Measurements from ENCODE around the gene AP1B1. TPM values are rescaled to one million over a fixed set of nuclear protein-coding genes. Genes with fewer than 3 reads are reported as not detected.

AP1B1 gene
- total RNA-seq, 1 donor from 2014 or later, result 25.6 TPM

DNA sequence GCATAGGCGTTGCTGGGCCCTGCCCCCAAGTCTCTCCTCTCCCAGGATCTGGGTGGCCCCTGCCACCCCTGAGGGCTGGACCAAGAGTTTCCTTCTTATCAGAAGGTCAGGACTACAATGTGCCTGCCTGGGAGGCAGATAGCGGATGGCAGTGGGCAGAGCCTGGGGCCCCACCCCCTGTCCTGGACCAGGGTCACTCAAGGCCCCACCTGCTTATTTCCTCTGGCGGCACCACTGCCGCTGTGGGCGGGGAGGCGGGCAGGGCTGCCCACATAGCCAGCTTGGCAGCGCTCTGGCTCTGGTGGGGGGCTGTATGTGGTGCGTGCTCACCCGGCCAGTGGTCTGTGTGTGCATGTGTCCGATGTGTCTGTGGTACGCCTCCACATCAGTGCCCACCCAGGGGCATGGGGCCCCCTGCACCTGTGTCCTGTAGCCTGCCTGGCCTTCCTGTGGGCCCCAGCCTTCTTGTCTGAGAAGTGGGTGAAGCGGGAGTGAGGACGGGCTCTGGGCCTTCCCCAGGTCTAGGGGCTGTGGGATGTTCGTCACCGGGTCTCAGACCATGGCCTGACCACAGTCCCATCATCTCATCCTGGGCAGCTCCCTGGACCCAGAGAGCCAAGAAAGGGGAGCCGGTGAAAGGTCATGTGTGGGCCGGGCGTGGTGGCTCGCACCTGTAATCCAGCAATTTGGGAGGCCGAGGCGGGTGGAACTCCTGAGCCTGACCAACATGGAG lies 78.9 kb downstream of the AP1B1 start:
- intact Hi-C loops (cut with DNase I), result loop anchor here (5.0 kb wide), 1 partner anchor 48 kb away; no protein-coding TSS in a partner anchor
- DNase-seq (peak; percentile 85), ATAC-seq (ENCODE audit: poor library complexity) (peak; percentile 30)

DNA sequence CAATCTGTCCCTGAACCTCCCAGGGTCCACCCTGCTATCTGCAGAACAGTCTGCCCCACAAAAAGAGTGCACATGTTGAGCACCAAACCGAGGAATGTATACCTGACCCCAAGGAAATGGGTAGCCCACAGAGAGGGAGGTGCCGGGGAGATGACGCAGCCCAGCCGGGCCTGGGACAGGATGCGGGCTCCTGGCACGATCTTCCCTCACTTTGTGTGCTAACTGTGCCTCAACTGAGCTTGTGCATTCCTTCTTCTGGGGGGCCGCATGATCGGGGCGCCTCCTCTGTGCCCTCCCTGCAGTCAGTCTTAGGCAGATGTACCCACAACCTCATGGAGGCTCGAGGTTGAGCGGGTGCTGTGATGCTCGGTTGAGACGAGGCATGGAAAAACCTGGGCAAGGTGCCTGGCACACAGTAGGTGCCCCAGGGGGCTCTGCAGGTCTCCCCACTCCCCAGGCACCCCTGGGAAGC lies 79.5 kb downstream of the AP1B1 start:
- ATAC-seq (ENCODE audit: poor library complexity) (no peak), DNase-seq (no peak)
- intact Hi-C loops (cut with DNase I), result loop anchor here (5.0 kb wide), 1 partner anchor 48 kb away; no protein-coding TSS in a partner anchor

DNA sequence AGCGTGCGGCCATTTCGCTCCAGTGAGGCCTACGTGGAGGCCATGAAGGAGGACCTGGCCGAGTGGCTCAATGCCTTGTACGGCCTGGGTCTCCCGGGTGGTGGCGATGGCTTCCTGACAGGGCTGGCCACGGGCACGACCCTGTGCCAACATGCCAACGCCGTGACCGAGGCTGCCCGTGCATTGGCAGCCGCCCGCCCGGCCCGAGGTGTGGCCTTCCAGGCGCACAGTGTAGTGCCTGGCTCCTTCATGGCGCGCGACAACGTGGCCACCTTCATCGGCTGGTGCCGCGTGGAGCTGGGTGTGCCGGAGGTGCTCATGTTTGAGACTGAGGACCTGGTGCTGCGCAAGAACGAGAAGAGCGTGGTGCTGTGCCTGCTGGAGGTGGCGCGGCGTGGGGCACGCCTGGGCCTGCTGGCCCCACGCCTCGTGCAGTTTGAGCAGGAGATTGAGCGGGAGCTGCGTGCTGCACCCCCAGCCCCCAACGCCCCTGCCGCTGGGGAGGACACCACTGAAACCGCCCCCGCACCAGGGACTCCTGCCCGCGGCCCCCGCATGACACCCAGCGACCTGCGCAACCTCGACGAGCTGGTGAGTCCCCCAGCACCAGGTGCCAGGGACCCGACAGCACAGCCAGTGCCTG lies 80.1 kb downstream of the AP1B1 start:
- intact Hi-C loops (cut with DNase I), result loop anchor here (5.0 kb wide), 1 partner anchor 49 kb away; no protein-coding TSS in a partner anchor
- no peak for ATAC-seq (ENCODE audit: poor library complexity)

DNA sequence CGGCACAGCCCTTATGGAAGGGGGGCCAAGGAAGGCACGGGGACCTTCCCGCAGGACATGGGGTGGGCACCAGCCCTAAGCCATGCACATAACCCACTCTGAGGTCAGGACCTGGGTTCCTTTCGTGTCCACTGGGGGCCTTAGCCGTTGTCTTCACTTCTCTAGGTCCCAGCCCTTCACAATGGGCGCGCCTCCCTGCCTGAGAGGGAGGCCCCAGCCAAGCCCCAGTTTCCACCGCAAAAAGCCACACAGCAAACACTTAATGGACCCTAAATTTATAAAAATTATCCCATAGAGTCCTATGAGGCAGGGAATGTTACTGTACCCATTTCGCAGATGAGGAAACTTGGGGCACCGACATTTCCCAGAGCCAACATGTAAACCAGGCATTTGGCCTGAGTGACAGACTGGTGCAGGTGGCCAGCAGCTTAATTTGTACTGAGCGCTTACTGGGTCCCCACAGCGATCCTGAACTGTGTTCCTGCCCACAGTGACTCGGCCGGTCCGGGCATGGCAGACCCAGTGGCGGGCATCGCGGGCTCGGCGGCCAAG lies 80.7 kb downstream of the AP1B1 start:
- ATAC-seq (ENCODE audit: poor library complexity) (no peak), DNase-seq (no peak)
- intact Hi-C loops (cut with DNase I), result loop anchor here (2.0 to 5.0 kb wide), 2 partner anchors 39 to 50 kb away; partner anchors contain the start of gene EWSR1

More for the DNA sequence above, 80.1 kb downstream of the AP1B1 start:
- no peak for DNase-seq

DNA sequence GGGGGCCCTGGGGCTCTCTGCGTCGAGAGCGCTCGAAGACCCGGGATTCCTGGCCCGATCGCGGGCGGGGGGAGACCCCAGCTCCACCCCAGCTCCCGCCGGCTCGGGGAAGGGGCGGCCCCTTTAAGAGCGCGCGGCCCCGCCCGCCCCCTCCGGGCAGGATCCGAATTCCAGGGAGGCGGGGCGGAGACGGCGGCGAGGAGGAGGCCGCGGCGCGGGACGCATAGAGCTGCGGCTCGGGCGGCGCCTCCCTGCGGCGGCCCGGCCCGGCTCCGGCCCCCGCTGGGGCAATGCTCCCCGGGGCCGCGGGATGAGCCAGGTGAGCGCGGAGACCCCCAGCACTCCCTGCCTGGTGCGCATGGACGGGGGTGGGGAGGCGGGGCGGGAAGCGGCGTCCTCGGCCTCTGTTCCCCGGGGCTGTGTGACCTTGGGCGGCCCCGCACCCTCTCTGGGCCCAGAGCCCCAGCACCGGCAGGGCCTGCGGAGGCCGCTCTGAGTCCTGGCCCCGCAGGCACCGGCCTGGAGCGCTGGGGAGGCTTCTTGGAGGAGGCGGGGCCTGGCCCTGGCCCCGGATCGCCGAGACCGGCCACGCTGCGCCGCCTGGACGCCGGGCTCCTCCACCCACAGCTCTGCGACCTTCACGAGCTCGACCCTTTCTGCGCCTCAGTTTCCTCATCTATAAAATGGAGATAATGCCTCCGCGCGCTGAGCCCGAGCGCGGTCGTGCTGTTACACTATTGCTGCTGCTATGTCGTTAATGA lies 81.4 kb downstream of the AP1B1 start:
- intact Hi-C loops (cut with DNase I), result loop anchor here (2.0 to 5.0 kb wide), 2 partner anchors 38 to 50 kb away; partner anchors contain the start of gene EWSR1
- peak; percentile 91 for DNase-seq
- peak; percentile 77 for ATAC-seq (ENCODE audit: poor library complexity)

DNA sequence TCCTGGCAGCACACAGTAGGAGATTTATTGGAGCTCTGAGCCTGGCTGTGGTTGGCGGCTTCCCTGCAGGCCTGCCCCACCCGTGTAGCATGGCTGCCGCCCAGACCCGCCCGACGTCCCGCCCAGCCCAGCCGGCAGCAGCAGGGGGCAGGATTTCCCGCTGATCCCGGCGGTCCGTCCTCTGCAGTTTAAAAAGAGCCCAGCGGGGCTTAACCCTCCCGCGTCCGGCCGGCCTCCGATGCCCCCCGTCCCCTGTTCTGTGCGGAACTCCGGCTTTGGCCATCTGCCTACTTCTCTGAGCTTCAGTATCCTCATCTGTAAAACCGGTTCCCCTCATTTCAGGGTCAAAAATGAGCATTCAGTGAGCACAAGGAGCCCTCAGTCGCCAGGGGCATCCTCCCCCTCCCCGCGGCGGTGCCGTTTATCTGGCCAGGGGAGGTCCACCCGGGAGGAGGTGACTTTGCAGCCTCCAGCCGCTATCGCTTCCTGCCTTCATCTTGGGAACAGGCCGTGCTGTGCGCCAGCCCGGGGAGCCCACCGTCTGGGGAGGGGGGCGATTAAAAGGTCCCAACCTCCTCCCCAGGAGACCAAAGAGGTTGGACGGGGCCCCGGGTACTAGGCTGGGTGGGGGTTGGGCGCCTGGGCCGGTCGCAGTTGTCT lies 82.1 kb downstream of the AP1B1 start, which contains the start of gene GAS2L1:
Gene GAS2L1, plus strand, starts transcription at position 476 of the 660 bp plus-strand sequence. CDS start 1,456 bp downstream, outside the sequence.
- ATAC-seq (ENCODE audit: poor library complexity) (peak; percentile 74), DNase-seq (peak; percentile 93)
- intact Hi-C loops (cut with DNase I), result loop anchor here (2.0 to 5.0 kb wide), 2 partner anchors 38 to 51 kb away; partner anchors contain the start of gene EWSR1

DNA sequence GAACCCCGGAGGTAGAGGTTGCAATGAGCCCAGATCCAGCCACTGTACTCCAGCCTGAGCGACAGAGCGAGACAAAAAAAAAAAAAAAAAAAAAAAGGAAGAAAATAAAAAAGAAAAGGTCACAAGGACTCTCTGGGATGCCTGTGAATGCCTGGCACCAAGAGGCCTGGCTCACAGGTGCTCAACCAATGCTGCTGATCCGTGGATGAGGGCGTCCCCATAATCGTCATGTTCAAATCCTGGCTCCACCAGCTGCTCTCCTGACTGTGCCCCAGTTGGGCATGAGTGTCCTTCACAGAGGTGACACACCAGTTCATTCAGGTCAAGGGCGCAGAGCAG lies 82.6 kb downstream of the AP1B1 start:
- intact Hi-C loops (cut with DNase I), result loop anchor here (2.0 to 5.0 kb wide), 2 partner anchors 37 to 51 kb away; partner anchors contain the start of gene EWSR1
- ATAC-seq (ENCODE audit: poor library complexity) (no peak), DNase-seq (no peak)

DNA sequence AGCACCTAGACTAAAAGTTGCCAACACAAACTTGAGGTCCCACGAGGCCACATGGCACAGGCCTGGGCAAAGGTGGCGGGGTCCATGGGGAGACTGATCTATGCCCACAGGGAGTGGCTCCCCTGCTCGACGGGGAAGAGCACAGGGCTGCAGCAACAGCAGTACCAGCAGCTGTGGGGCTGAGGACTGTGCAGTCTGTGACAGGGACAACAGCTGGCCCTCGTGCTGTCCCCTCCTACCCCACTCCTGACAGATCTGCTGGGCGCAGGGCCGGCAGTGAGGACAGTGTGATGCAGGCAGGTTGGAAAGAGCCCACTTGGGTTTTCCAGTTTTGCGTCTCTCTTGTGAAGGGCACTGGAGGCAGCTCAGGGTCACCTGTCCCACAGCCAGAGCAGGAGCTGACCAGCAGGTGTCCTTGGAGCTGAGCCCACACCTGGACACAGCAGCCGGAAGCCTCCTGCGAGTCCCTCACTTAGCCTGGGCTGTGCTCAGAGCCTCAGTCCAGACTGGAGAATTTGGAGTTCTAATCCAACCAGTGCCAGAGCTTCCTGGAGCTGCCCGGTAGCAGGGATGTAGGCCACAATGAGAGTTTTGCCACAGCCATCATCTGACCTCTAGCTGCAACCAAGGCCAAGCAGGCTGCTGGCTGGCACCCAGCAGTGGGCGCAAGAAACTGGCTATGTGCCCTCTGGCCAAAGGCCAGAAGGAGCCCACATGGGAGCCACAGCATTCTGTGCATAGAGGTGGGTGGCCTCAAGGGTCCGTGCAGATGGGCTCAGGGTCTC lies 85.5 kb downstream of the AP1B1 start:
- no peak for ATAC-seq (ENCODE audit: poor library complexity)
- intact Hi-C loops (cut with DNase I), result no loop called here

DNA sequence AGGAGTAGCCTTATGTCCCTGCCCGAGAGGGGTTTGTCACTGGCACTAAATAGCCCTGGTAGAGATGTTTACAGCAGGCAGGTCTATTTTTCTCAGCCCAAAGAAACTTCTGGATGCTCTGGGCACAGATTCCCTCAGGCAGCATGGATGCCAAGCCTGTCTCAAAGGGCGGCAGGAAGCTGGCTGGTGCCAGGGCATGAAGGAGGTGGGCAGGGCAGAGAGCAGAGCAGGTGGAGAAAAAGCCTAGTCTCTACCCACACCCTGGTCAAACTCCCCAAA lies 86.0 kb downstream of the AP1B1 start:
- intact Hi-C loops (cut with DNase I), result no loop called here

More for the DNA sequence above, 85.5 kb downstream of the AP1B1 start:
- no peak for DNase-seq

DNA sequence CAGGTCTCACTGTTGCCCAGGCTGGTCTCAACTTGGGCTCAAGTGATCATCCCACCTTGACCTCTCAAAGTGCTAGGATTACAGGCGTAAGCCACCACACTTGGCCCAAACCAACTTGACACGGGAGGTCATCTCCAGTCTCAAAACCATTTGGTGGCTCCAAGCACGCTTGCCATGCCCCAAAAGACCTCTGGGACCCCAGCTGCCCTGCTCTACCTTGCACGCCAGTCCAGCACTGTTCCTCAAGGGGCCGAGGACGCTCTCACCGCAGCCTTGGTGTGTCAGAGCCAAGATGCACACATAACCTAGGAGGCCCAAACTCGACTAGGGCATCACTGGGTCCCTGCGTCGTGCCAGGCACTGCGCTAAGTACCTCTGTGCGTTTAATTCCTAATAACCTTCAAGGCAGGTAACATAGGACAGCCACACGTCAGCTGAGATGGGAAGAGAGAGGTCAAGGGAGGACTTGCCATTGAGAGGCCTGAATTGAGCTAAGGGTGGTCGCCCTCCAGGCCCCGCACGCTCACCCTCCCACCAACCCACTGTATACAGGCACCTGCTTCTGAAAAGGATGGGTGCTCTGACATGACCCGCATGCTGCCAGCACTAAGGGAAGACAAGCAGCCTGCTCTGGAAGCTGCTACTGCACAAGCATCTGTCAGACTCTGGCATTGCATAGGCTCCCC lies 86.5 kb downstream of the AP1B1 start:
- intact Hi-C loops (cut with DNase I), result no loop called here
- DNase-seq (no peak), ATAC-seq (ENCODE audit: poor library complexity) (no peak)

More for the DNA sequence above, 86.0 kb downstream of the AP1B1 start:
- ATAC-seq (ENCODE audit: poor library complexity) (no peak), DNase-seq (no peak)

DNA sequence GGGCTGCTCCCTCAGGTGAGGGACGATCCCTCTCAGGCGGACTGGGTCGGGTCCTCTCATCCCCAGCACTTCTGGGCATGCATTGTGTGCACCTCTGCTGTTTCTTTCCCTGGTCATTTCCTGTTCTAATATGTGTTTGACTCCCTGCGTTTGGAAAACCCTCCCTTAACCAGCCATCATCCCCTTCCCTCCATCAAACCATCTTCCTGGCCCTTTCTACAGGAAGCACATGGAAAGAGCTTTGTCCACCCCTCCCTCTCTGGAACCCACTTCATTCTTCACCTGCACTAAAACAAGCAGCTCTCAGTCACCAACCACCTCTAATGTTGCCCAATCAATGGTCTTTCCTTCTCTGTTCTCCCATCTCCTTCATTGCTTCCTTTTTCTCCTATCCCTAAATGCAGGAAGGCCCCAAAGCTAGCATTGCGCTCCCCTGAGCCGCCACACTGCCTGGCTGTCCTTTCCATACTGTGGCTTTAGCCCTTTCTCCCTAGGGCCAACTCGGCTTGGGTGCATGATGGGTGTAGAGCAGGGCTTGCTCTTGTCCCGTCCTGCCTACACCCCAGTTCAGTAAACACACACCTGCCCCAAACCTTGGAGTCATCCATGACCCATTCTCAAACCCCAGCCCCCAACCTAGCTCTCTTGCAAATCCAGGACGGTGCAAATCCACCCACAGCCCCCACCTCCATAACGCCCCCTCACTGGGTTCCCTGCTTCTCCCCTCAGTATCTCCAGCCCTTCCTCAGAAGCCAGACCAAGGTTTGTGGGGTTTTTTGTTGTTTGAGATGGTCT lies 87.4 kb downstream of the AP1B1 start:
- intact Hi-C loops (cut with DNase I), result no loop called here
- DNase-seq (no peak), ATAC-seq (ENCODE audit: poor library complexity) (no peak)

DNA sequence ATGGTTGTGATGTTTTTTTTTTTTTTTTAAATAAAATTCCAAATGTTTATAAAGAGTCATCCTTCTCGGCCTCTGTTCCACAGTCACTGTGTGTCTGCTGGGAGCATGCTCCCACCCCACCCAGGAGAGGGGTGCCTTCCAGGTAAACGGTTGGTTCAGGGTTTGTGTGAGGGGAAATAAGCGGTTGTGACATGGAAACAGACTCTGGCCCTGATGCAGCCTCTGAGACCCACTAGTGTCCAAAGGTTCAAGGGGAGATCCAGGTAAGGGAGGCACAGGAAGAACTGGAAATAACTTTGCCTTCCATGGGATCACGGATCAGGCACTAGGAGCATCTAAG lies 87.9 kb downstream of the AP1B1 start:
- intact Hi-C loops (cut with DNase I), result no loop called here
- no peak for DNase-seq
- ATAC-seq (ENCODE audit: poor library complexity), result no peak

DNA sequence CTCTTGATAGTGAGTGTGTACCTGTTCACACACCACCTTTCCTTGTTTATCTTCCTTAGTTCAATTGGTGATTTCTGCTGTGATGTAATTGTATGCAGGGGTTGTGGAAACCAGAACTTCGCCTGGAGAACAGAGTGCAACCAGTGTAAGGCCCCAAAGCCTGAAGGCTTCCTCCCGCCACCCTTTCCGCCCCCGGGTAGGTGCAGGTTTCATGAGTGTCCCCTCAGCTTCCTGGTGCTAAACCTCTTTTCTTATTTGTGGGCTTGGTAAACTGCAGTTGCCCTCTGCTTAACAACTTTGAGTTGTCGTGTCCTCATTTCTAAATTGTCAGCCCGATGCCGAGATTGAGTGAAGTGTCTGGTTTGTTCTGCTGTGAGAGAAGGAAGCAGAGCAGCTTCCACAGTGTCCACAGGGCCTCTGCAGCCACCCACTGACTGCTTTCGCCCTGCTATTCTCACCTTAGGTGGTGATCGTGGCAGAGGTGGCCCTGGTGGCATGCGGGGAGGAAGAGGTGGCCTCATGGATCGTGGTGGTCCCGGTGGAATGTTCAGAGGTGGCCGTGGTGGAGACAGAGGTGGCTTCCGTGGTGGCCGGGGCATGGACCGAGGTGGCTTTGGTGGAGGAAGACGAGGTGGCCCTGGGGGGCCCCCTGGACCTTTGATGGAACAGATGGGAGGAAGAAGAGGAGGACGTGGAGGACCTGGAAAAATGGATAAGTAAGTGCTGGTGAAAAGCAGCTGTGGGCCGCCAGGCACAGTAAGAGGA lies 89.1 kb downstream of the AP1B1 start:
- no peak for DNase-seq

DNA sequence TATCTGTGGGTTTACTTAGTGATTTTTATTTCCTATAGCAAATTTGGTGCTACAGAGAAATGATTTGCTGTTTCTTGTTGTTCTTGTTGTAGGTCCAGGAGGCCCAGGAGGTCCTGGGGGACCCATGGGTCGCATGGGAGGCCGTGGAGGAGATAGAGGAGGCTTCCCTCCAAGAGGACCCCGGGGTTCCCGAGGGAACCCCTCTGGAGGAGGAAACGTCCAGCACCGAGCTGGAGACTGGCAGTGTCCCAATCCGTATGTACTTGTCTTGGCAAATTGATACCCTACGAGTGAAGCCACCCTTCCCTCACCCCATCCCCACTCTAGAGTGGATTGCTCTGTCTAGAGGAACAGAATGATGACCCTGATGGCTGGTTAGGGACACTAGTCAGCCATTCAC lies 89.7 kb downstream of the AP1B1 start:
- ATAC-seq (ENCODE audit: poor library complexity) (no peak), DNase-seq (no peak)
- intact Hi-C loops (cut with DNase I), result no loop called here

More for the DNA sequence above, 89.1 kb downstream of the AP1B1 start:
- intact Hi-C loops (cut with DNase I), result no loop called here
- no peak for ATAC-seq (ENCODE audit: poor library complexity)

DNA sequence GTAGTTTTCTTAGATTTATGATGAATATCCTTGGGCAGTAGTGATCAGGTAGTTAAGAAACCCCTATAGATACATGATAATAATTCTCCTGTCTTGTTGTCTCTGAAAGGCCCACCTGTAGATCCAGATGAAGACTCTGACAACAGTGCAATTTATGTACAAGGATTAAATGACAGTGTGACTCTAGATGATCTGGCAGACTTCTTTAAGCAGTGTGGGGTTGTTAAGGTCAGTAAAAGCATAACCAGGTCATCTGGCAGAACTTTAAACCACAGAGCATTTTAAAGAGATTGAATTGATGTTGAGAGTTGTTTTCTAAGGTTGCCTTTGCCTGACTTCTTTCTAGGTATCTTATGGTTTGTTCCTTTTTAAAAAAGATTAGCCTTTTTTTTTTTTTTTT lies 96.0 kb downstream of the AP1B1 start:
- DNase-seq (no peak), ATAC-seq (ENCODE audit: poor library complexity) (no peak)
- intact Hi-C loops (cut with DNase I), result no loop called here

DNA sequence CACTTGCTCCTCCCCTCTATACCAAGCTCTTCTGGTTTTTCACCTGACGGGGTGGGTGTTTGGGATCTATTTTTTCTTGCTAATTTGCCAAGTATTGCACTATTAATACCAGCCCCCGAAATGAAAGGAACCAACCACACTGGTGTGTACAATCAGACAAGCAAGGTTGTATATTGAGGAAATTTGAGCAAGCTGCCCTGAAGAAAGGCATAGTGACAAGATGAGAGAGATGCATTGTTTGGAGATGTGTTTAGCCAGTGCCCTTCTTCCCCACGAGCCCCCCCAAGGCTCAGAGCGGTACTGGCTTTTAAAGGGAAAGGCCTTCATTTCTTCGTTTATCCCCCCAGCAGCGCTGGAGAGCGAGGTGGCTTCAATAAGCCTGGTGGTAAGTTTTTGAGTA lies 97.2 kb downstream of the AP1B1 start:
- intact Hi-C loops (cut with DNase I), result no loop called here
- ATAC-seq (ENCODE audit: poor library complexity) (no peak), DNase-seq (no peak)

Measured in Right ventricle myocardium superior (tissue), 1 donor.